DND-41 (cell line): ENCODE results near the gene CFAP92.

Experiments used
- ATAC-seq: fragments of 200-7000 bp; cut with Tn5 transposase; 3 replicates; pipeline ENCODE4 v1.9.1; 2021; ENCODE audit warnings: low read depth; ENCODE audit not compliant: insufficient read depth
- DNase-seq: peaks from one replicate; pipeline ENCODE4 v3.0.0-alpha.2; 2020
- H2AFZ ChIP-seq: 2 replicates; pipeline ENCODE4 v1.6.0; 2012; ENCODE audit warnings: low read depth, low read length
- H3K27ac ChIP-seq: 2 replicates; pipeline ENCODE4 v1.5.1; 2012; ENCODE audit warnings: low read length, inconsistent platforms
- H3K27me3 ChIP-seq: fragments of 200-600 bp; sonication (generic); 2 replicates; pipeline ENCODE4 v1.6.0; 2012; ENCODE audit warnings: low read length, mild to moderate bottlenecking, inconsistent platforms; ENCODE audit not compliant: insufficient read depth, poor library complexity
- H3K36me3 ChIP-seq: 2 replicates; pipeline ENCODE4 v1.5.1; 2012; ENCODE audit warnings: low read length, inconsistent platforms; ENCODE audit not compliant: insufficient read depth
- H3K4me1 ChIP-seq: 2 replicates; pipeline ENCODE4 v1.5.1; 2012; ENCODE audit warnings: mild to moderate bottlenecking, low read length; ENCODE audit not compliant: insufficient read depth
- H3K4me2 ChIP-seq: 2 replicates; pipeline ENCODE4 v1.6.0; 2012; ENCODE audit warnings: mild to moderate bottlenecking, moderate library complexity, low read length, inconsistent platforms; ENCODE audit not compliant: insufficient read depth
- H3K4me3 ChIP-seq, 2 experiments: fragments of 200-600 bp in 1 of 2; shearing (Covaris generic) in 1 of 2; 2 replicates each; pipeline ENCODE4 v1.5.1; 2012 to 2016; ENCODE audit warnings: inconsistent platforms in 2 of 2, low read length in 2 of 2, mild to moderate bottlenecking in 2 of 2, low read depth in 1 of 2, moderate library complexity in 1 of 2
- H3K79me2 ChIP-seq: 2 replicates; pipeline ENCODE4 v1.6.0; 2012; ENCODE audit warnings: low read length, inconsistent platforms; ENCODE audit not compliant: insufficient read depth
- H3K9ac ChIP-seq: 2 replicates; pipeline ENCODE4 v1.6.0; 2012; ENCODE audit warnings: low read depth, mild to moderate bottlenecking, inconsistent platforms, low read length, moderate library complexity
- H3K9me3 ChIP-seq: 2 replicates; pipeline ENCODE4 v1.5.1; 2012; ENCODE audit warnings: low read length, moderate library complexity, mild to moderate bottlenecking, inconsistent platforms; ENCODE audit not compliant: insufficient read depth, severe bottlenecking
- H4K20me1 ChIP-seq: 2 replicates; pipeline ENCODE4 v1.6.0; 2012; ENCODE audit warnings: low read length; ENCODE audit not compliant: insufficient read depth
- CTCF ChIP-seq: IDR thresholded peaks from 2 replicates; pipeline ENCODE4 v1.5.1; 2012; ENCODE audit warnings: borderline replicate concordance, low read length, moderate library complexity, mild to moderate bottlenecking; ENCODE audit not compliant: poor library complexity, severe bottlenecking; ENCODE audit errors: extremely low read depth
- EZH2 ChIP-seq: IDR thresholded peaks from 3 replicates; pipeline ENCODE4 v1.6.1; 2012; ENCODE audit warnings: borderline replicate concordance, low read depth, mild to moderate bottlenecking, moderate library complexity, low read length, inconsistent platforms; ENCODE audit not compliant: severe bottlenecking

CFAP92 gene

GRCh38 chr3:129039271-129040038 lies 45.6 kb upstream of the CFAP92 start:
- no peak overlapping the region for H3K27ac ChIP-seq
- H3K9ac ChIP-seq, result no peak overlapping the region
- no peaks in the 10 kb centered on the region for H3K9me3 ChIP-seq
- H3K4me2 ChIP-seq, result no peak overlapping the region
- H3K79me2 ChIP-seq, result no peaks in the 10 kb centered on the region
- no peaks in the 10 kb centered on the region for H3K4me1 ChIP-seq
- TF ChIP-seq CTCF, result no peak
- H3K27me3 ChIP-seq, result no peaks in the 10 kb centered on the region
- H3K4me3 ChIP-seq, result no peak overlapping the region
- peak; percentile 71 for DNase-seq
- peak; percentile 88 for ATAC-seq
- H2AFZ ChIP-seq, result no peak overlapping the region
- no peaks in the 10 kb centered on the region for H3K36me3 ChIP-seq
- no peaks in the 10 kb centered on the region for H4K20me1 ChIP-seq

- H3K4me3 ChIP-seq, result no peak overlapping the region
- H4K20me1 ChIP-seq, result no peaks in the 10 kb centered on the region
- ATAC-seq, result no peak
- no peaks in the 10 kb centered on the region for H3K4me1 ChIP-seq
- TF ChIP-seq CTCF (no peak), EZH2 (no peak)
- H3K9ac ChIP-seq, result no peak overlapping the region
- H3K4me2 ChIP-seq, result no peak overlapping the region
- no peak for DNase-seq
- H2AFZ ChIP-seq, result no peak overlapping the region
- H3K79me2 ChIP-seq, result no peaks in the 10 kb centered on the region
- no peaks in the 10 kb centered on the region for H3K27me3 ChIP-seq
- no peaks in the 10 kb centered on the region for H3K9me3 ChIP-seq
- no peak overlapping the region for H3K27ac ChIP-seq
- no peaks in the 10 kb centered on the region for H3K36me3 ChIP-seq
These were observed 44.4 kb upstream of the CFAP92 start for GRCh38 chr3:129038121-129038855.

DNA sequence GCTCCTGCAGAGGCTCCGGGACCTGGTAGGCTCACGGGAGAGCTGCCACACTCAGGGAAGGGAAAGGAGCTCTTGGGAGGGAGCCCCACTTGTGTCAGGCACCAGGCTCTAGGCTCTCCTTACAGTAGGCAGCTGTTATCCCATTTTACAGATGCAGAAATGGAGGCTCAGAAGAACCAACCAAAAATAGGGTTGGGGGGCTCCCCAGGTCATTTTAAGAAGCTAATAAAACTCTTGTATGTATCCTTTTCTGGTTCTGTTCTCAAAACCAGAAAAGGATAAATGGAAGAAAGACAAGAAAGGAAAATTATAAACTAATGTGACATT lies 43.2 kb upstream of the CFAP92 start:
- Histone ChIP-seq H3K4me2 (no peak overlapping the region), H3K4me3 (no peak overlapping the region), H3K4me1 (no peaks in the 10 kb centered on the region), H2AFZ (no peak overlapping the region), H3K9ac (no peak overlapping the region), H3K79me2 (no peaks in the 10 kb centered on the region), H3K9me3 (no peaks in the 10 kb centered on the region), H3K36me3 (no peaks in the 10 kb centered on the region), H3K27ac (no peak overlapping the region), H4K20me1 (no peaks in the 10 kb centered on the region), H3K27me3 (no peaks in the 10 kb centered on the region)
- ATAC-seq (no peak), DNase-seq (no peak)
- no peak for TF ChIP-seq EZH2
- no peak for TF ChIP-seq CTCF
